Esophagus muscularis mucosa (tissue), 4 donors: ENCODE measurements around the gene TEX35. TPM values are rescaled to one million over a fixed set of nuclear protein-coding genes. Genes with fewer than 3 reads are reported as not detected.

Source experiments
- DNase-seq: peaks from one replicate; pipeline ENCODE4 v3.0.0-alpha.2; 2017; ENCODE audit errors: extremely low spot score
- H3K27ac ChIP-seq, 4 donors: fragments of 200-600 bp; sonication (generic); replicated peaks in 1 of 4; 1 replicate in 3 of 4; 2 replicates in 1 of 4; pipeline ENCODE4 v1.5.1; 2016 to 2019; ENCODE audit warnings: mild to moderate bottlenecking in 1 of 4
- H3K27me3 ChIP-seq, 4 donors: fragments of 200-600 bp; sonication (generic); one replicate each; pipeline versions ENCODE4 v1.5.1 to v1.6.0; 2016 to 2019
- H3K36me3 ChIP-seq, 4 donors: fragments of 200-600 bp; sonication (generic); one replicate each; pipeline ENCODE4 v1.5.1; 2016 to 2019
- H3K4me1 ChIP-seq, 4 donors: fragments of 200-600 bp; sonication (generic); one replicate each; pipeline ENCODE4 v1.5.1; 2016 to 2019
- H3K4me3 ChIP-seq, 4 donors: fragments of 200-600 bp; sonication (generic); 1 replicate in 2 of 4; 2 replicates in 2 of 4; pipeline ENCODE4 v1.5.1; 2016 to 2019; ENCODE audit warnings: mild to moderate bottlenecking in 4 of 4, moderate library complexity in 1 of 4
- H3K9me3 ChIP-seq, 4 donors: fragments of 200-600 bp; sonication (generic); 1 replicate in 3 of 4; 2 replicates in 1 of 4; pipeline ENCODE4 v1.5.1; 2016 to 2019
- CTCF ChIP-seq, 3 experiments: fragments of 200-600 bp in 2 of 3; fragments of 450-650 bp in 1 of 3; sonication (generic) in 2 of 3; IDR thresholded peaks; one replicate each; pipeline ENCODE4 v1.5.1; 2017 to 2019; ENCODE audit warnings: antibody characterized with exemption in 3 of 3, mild to moderate bottlenecking in 2 of 3, moderate library complexity in 1 of 3
- EP300 ChIP-seq: sonication (generic); formaldehyde crosslinking; IDR thresholded peaks from one replicate; pipeline ENCODE4 v1.6.1; 2017; ENCODE audit warnings: antibody characterized with exemption
- POLR2A ChIP-seq: fragments of 450-650 bp; IDR thresholded peaks from one replicate; pipeline ENCODE4 v1.6.1; 2017; ENCODE audit warnings: antibody characterized with exemption, moderate library complexity, mild to moderate bottlenecking, low read depth
- POLR2AphosphoS5 ChIP-seq, 2 donors: sonication (generic); formaldehyde crosslinking; IDR thresholded peaks; one replicate each; pipeline ENCODE4 v1.6.1; 2017; ENCODE audit warnings: antibody characterized with exemption in 2 of 2
- WGBS: methylation state at CpG from one replicate; pipeline ENCODE4 v1.1.5; 2018; 5-methylcytosine and 5-hydroxymethylcytosine counted together
- intact Hi-C: fragments of 100-400 bp; cut with DNase I; formaldehyde crosslinking; loops from one replicate; pipeline ENCODE4 v1.15.1; 2023
- total RNA-seq, 4 donors: library from RNA; depleted of rRNA; stranded (reverse); fragments of >200 nt; gene quantifications; one replicate each; pipeline versions ENCODE4 v1.1.0 to v1.2.1, GENCODE V29; 2016

Gene TEX35
- total RNA-seq, 4 donors from 2014 or later, result not detected

DNA sequence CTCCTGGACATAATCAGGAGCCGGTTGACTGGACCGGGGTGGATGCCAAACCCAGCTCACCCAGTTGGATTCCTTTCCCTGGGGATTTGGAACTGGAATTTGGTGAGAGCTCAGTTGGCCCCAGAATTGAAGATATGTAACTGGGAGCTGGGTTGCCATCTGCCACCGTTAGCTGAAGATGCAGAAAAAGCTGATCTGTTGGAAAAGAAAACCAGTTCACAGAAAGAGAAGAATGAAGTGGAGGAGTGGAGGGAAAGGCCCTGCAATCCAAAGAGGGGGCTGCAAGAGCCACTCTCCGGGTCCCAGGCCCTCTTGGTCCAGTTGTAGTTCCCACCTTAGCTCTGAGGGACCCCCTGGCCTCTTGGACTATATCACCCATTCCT lies 16.0 kb downstream of the TEX35 start:
- Histone ChIP-seq H3K4me1 (peaks cover 0 to 11% (median 7%) of the 10 kb centered on the region in 4 donors), H3K9me3 (no peaks in the 10 kb centered on the region), H3K27ac (no peak overlapping the region), H3K36me3 (no peaks in the 10 kb centered on the region), H3K4me3 (no peak overlapping the region), H3K27me3 (no peaks in the 10 kb centered on the region)
- 79% methylated on average over 4 of the region's 4 CpGs for WGBS
- TF ChIP-seq CTCF (IDR thresholded peaks at IDR 0.05) (no peak), POLR2A (no peak), POLR2AphosphoS5 (IDR thresholded peaks at IDR 0.05) (no peak), EP300 (no peak)
- intact Hi-C loops, result no loop called here
- DNase-seq, result no peak

DNA sequence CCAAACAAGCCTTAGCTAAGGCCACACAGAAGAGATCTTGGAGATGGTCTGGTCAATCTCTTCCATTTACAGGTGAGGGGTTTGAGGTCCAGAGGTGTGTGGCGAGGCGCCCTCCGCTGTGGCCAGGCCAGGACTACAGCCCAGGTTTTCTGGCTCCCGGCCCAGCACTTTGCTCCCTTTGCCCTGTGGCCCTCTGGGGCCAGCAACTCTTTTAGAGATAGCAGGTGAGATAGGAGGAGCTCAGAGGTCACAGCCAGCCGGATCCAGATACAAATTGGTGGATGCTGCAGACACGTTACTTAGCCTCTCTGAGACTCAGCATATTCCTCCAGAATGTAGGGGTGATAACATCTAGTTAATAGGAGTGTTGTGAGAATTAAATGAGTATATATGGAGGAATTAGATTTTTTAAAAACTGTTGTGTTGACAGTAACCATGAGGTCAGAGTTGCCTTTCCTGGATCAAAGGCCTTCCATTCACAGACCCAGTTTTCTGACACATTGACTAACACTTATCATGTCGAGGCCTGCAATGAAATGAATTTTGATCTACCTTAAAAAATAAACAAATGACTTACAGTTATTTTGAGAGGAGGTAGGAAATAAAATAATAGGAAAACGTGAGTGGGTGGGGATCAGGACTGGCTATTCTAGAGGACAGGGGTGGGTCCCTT lies 16.6 kb downstream of the TEX35 start:
- no peaks in the 10 kb centered on the region for H3K9me3 ChIP-seq
- no peaks in the 10 kb centered on the region for H3K36me3 ChIP-seq
- no peak for TF ChIP-seq POLR2AphosphoS5 (IDR thresholded peaks at IDR 0.05)
- no peak for TF ChIP-seq EP300
- no peak for TF ChIP-seq POLR2A
- TF ChIP-seq CTCF (IDR thresholded peaks at IDR 0.05), result no peak
- no peak for DNase-seq
- no peaks in the 10 kb centered on the region for H3K27me3 ChIP-seq
- intact Hi-C loops, result loop anchor here (5.0 kb wide), 1 partner anchor 473 kb away; no protein-coding TSS in a partner anchor
- no peak overlapping the region for H3K27ac ChIP-seq
- peaks cover 0 to 11% (median 7%) of the 10 kb centered on the region in 4 donors for H3K4me1 ChIP-seq
- no peak overlapping the region for H3K4me3 ChIP-seq
- WGBS, result 95% methylated on average over 7 of the region's 8 CpGs

DNA sequence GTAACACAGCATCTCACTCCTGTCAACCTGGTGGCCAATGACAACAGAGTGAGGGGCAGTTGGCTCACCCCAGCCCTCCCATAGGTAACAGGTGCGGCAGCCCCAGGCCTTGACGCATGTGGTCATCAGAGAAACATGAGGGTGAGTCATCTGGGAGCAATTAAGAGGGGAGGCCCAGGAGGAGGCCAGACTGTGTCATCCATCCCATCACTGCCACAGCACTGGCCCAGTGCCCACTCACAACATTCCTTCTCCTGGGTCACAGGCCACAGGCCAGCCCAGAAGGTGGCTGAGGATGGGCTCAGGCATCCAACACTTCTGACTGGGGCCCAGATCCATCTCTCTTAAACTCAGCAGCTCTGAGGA lies 17.1 kb downstream of the TEX35 start:
- intact Hi-C loops, result loop anchor here (5.0 kb wide), 1 partner anchor 472 kb away; no protein-coding TSS in a partner anchor
- Histone ChIP-seq H3K27me3 (no peaks in the 10 kb centered on the region), H3K4me1 (peaks cover 0 to 11% (median 7%) of the 10 kb centered on the region in 4 donors), H3K27ac (no peak overlapping the region), H3K4me3 (no peak overlapping the region), H3K36me3 (no peaks in the 10 kb centered on the region), H3K9me3 (no peaks in the 10 kb centered on the region)
- 85% methylated on average over 2 of the region's 2 CpGs for WGBS
- DNase-seq, result no peak
- no peak for TF ChIP-seq CTCF (IDR thresholded peaks at IDR 0.05)
- no peak for TF ChIP-seq POLR2A

DNA sequence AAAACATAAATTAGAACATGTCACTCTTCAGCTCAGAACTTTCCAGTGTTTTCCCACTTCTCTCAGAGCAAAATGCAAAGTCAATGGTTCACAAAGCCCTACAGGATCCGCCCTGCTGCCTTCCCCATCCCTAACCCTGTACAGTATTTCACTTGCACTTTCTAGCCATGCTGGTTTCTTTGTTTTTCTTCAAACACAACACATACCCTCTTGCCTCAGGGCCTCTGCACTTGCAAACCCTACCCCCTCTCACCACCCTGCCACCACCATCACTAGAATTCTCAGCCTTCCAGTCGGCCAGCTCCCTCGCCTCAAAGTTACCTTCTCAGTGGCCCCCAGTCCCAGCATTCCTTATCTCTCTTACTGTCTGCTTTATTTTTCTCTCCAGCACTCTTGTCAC lies 17.6 kb downstream of the TEX35 start:
- TF ChIP-seq POLR2A (no peak), EP300 (no peak), CTCF (IDR thresholded peaks at IDR 0.05) (no peak), POLR2AphosphoS5 (IDR thresholded peaks at IDR 0.05) (no peak)
- Histone ChIP-seq H3K4me3 (no peak overlapping the region), H3K27me3 (no peaks in the 10 kb centered on the region), H3K36me3 (no peaks in the 10 kb centered on the region), H3K9me3 (no peaks in the 10 kb centered on the region), H3K4me1 (peaks cover 0 to 11% (median 7%) of the 10 kb centered on the region in 4 donors), H3K27ac (no peak overlapping the region)
- no peak for DNase-seq
- intact Hi-C loops, result loop anchor here (5.0 kb wide), 1 partner anchor 472 kb away; no protein-coding TSS in a partner anchor
- 93% methylated on average over 3 of the region's 3 CpGs for WGBS

GRCh38 chr1:178531887-178532286 lies 19.0 kb downstream of the TEX35 start:
- Histone ChIP-seq H3K4me3 (no peak overlapping the region), H3K36me3 (no peaks in the 10 kb centered on the region), H3K27ac (no peak overlapping the region), H3K9me3 (no peaks in the 10 kb centered on the region), H3K4me1 (peaks cover 7 to 13% (median 10%) of the 10 kb centered on the region in 4 donors), H3K27me3 (no peaks in the 10 kb centered on the region)
- intact Hi-C loops, result loop anchor here (5.0 kb wide), 1 partner anchor 470 kb away; no protein-coding TSS in a partner anchor
- 57% methylated on average over 5 of the region's 10 CpGs for WGBS
- DNase-seq, result no peak
- no peak for TF ChIP-seq EP300
- no peak for TF ChIP-seq CTCF (IDR thresholded peaks at IDR 0.05)
- no peak for TF ChIP-seq POLR2AphosphoS5 (IDR thresholded peaks at IDR 0.05)
- TF ChIP-seq POLR2A, result no peak
